Measurements from ENCODE around the gene VKORC1.

The VKORC1 gene

GRCh38 chr16:31129568-31130335 lies 35.2 kb upstream of the VKORC1 start:
- ATAC-seq: no peak

- no peak for ATAC-seq
Measured at GRCh38 chr16:31128711-31129567, 34.3 kb upstream of the VKORC1 start.

GRCh38 chr16:31127182-31127581 lies 32.6 kb upstream of the VKORC1 start:
- ATAC-seq: no peak

GRCh38 chr16:31125844-31126243 lies 31.2 kb upstream of the VKORC1 start:
- no peak for ATAC-seq

- ATAC-seq: no peak
Measured at GRCh38 chr16:31120129-31120528, 25.5 kb upstream of the VKORC1 start.

- ATAC-seq: no peak
Measured at GRCh38 chr16:31118223-31119155, 23.9 kb upstream of the VKORC1 start.

- ATAC-seq: peak; percentile 94
Measured at GRCh38 chr16:31117384-31118222, 23.0 kb upstream of the VKORC1 start, which contains the start of gene KAT8. KAT8 (plus strand) TSS chr16:31117664; CDS start chr16:31117682, 18 bp downstream.

- ATAC-seq: no peak
Measured at GRCh38 chr16:31114468-31114867, 19.9 kb upstream of the VKORC1 start.

GRCh38 chr16:31113121-31114120 lies 18.8 kb upstream of the VKORC1 start:
- ATAC-seq: no peak

- ATAC-seq: no peak
Measured at GRCh38 chr16:31112711-31113110, 18.1 kb upstream of the VKORC1 start.

- ATAC-seq: no peak
Measured at GRCh38 chr16:31111881-31112466, 17.4 kb upstream of the VKORC1 start.

- ATAC-seq: no peak
Measured at GRCh38 chr16:31110106-31111034, 15.8 kb upstream of the VKORC1 start.

GRCh38 chr16:31109622-31110021 lies 15.0 kb upstream of the VKORC1 start:
- no peak for ATAC-seq

GRCh38 chr16:31108794-31109558 lies 14.4 kb upstream of the VKORC1 start:
- no peak for ATAC-seq

- ATAC-seq: peak; percentile 84 to 87
Measured at GRCh38 chr16:31108035-31108793, 13.6 kb upstream of the VKORC1 start, which contains the start of gene BCKDK. BCKDK (plus strand) TSS chr16:31108386; CDS start chr16:31109224, 838 bp downstream.

GRCh38 chr16:31107465-31107867 lies 12.9 kb upstream of the VKORC1 start:
- ATAC-seq: peak; percentile 65 to 68

Measured in activated CD4-positive, CD25-positive, alpha-beta regulatory T cell treated with anti-CD3 and anti-CD28 coated beads, Interleukin-2, amount 50 U/mL, for 24 hours (primary cell).